Measurements from ENCODE around the gene FTO.

GRCh38 chr16:54033747-54034146 is 329.8 kb downstream of the FTO start:
- TF ChIP-seq GATA3 (IDR thresholded peaks at IDR 0.05; ENCODE audit: low read depth, low read length): no peak
- TF ChIP-seq GATA2 (IDR thresholded peaks at IDR 0.05; ENCODE audit: low read depth, low read length): no peak
